Measurements from ENCODE around the gene ESYT3. TPM values are rescaled to one million over a fixed set of nuclear protein-coding genes. Genes with fewer than 3 reads are reported as not detected.
A peak's percentile ranks its signal among the peaks of the same experiment; 100 is the strongest.

The ESYT3 gene
- total and polyA plus RNA-seq, 9 of the 15 experiments (the other 6 are each of a cell fraction or from before 2014, with no cell fraction given), result not detected

DNA sequence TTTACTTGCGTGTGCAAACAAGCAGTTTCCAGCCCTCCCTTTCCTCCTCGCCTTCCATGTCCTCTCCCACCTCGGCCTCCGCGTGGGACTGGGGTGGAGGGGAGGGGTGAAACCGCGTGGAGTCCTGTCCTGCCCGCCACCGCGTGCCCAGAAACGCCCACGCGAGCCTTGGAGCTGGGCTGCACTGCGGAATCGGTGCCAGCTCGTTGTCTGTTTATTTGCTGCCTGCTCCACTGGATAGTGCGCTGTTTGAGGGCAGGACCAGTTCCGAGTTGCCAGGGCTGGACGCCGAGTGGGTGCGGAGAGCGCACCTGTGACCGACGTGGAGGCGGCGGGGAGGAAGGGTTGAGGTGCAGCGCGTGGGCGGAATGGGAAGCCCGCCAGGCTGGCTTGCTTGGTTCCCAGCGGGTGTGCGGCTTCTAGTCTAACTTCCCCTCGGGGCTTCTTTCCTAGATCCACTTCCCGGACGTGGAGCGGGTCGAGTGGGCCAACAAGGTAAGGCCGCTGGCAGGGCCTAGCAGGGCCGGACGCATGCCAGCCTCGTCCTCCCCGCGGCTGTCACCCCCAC is 17.3 kb downstream of the ESYT3 start:
- H3K9me1 ChIP-seq (ENCODE audit: control insufficient read depth, insufficient read depth, low read length), result no peaks in the 10 kb centered on the region
- WGBS (ENCODE audit: insufficient coverage, low coverage, missing lambda C conversion rate), result 20% methylated on average over 13 of the region's 43 CpGs

DNA sequence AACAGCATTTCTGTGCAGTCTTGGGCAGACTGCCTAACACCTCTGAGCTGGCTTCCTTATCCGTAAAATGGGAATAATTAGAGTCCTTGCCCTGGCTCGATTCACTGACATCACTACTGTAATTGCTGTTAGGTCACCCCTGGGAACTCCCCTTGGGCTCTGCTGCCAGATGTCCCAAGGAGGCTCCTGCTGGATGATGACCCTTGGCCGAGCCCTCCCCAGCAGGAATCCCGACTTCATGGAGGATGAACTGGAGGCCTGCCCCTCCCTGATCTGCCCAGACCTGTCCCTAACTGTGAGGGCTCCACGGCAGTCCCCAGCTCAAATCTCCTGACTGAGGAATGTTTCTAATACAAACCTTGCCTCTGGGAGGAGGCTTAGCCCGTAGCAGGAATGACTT is 18.0 kb downstream of the ESYT3 start:
- POLR2A ChIA-PET, result interaction anchor here (0.8 kb wide), 1 partner anchor 263 kb away, joined by 3 read pairs; no protein-coding TSS in a partner anchor
- CTCF ChIA-PET (ENCODE audit: low intra/inter-chr PET ratio), result no interaction called here

More for the DNA sequence above, 17.3 kb downstream of the ESYT3 start:
- H3K4me3 ChIP-seq, result no peak overlapping the region
- H2AFZ ChIP-seq (ENCODE audit: low read depth, low read length), result no peak overlapping the region
- no peak for TF ChIP-seq RFX7 (CRISPR knock-in tag; IDR thresholded peaks at IDR 0.05)
- TF ChIP-seq ZNF239 (CRISPR knock-in tag; IDR thresholded peaks at IDR 0.05), result no peak
- TF ChIP-seq EGR1 (conservative IDR thresholded peaks at IDR 0.05), result 0 out of 2 replicates have a peak, but pooled peaks have one; percentile 34
- no peak for TF ChIP-seq ZNF197 (CRISPR knock-in tag; IDR thresholded peaks at IDR 0.05; ENCODE audit: low read depth)
- no peak for TF ChIP-seq ELF4 (CRISPR knock-in tag; IDR thresholded peaks at IDR 0.05)
- TF ChIP-seq NR2C2 (CRISPR knock-in tag; IDR thresholded peaks at IDR 0.05), result no peak
- TF ChIP-seq NR2C2 (tag; IDR thresholded peaks at IDR 0.05), result no peak
- no peak for TF ChIP-seq DIDO1 (tag; IDR thresholded peaks at IDR 0.05; ENCODE audit: low read depth)
- no peak for TF ChIP-seq JUND (IDR thresholded peaks at IDR 0.05; ENCODE audit: borderline replicate concordance, low read depth, low read length)
- TF ChIP-seq JUND (tag; IDR thresholded peaks at IDR 0.05; ENCODE audit: borderline replicate concordance, low read depth, low read length), result no peak
- TF ChIP-seq CCNT2 (IDR thresholded peaks at IDR 0.05; ENCODE audit: borderline replicate concordance, extremely low read depth, insufficient read length, low read depth, low read length), result no peak
- peaks cover 0 to 6% of the 10 kb centered on the region in 2 experiments; a peak in 2 of 5 replicates for H3K4me1 ChIP-seq (replicated peaks in 1 of 2; ENCODE audit: control insufficient read depth in 2 of 2, insufficient read depth in 2 of 2, low read length in 2 of 2)
- H3K27ac ChIP-seq (ENCODE audit: extremely low read depth, low read depth, low read length), result no peak overlapping the region
- H3K27me3 ChIP-seq (ENCODE audit: control insufficient read depth in 2 of 2, insufficient read depth in 2 of 2, low read length in 2 of 2), result peaks cover 6 to 38% of the 10 kb centered on the region in 2 experiments; a peak in 3 of 5 replicates
- no peaks in the 10 kb centered on the region for H3K36me3 ChIP-seq (ENCODE audit: control insufficient read depth, insufficient read depth, low read length)
- DNase-seq (ENCODE audit: extremely low read depth in 1 of 4, low spot score in 3 of 4) (no peak), ATAC-seq (no peak), FAIRE-seq (no peak)
- ChIA-PET CTCF (ENCODE audit: low intra/inter-chr PET ratio) (no interaction called here), POLR2A (interaction anchor here (0.8 kb wide), 1 partner anchor 263 kb away, joined by 3 read pairs; no protein-coding TSS in a partner anchor)
- H3K9me3 ChIP-seq (replicated peaks; ENCODE audit: control insufficient read depth, insufficient read depth, low read depth, low read length), result no peaks in the 10 kb centered on the region
- no TSS peak for BruUV-seq (replicated peaks)
- no peak overlapping the region for H3K4me2 ChIP-seq (ENCODE audit: insufficient read depth, low read length)
- no peaks in the 10 kb centered on the region for H3K79me2 ChIP-seq (ENCODE audit: control insufficient read depth, insufficient read depth, low read length)
- intact Hi-C loops (cut with micrococcal nuclease) (no loop called here), in situ Hi-C loops (cut with MboI) (no loop called here)
- H3K9ac ChIP-seq (ENCODE audit: insufficient read depth in 1 of 2, low read depth in 2 of 2, low read length in 2 of 2), result no peak overlapping the region
- H4K20me1 ChIP-seq (replicated peaks; ENCODE audit: control insufficient read depth, insufficient read depth, low read length), result no peaks in the 10 kb centered on the region

More for the DNA sequence above, 18.0 kb downstream of the ESYT3 start:
- no peaks in the 10 kb centered on the region for H3K9me3 ChIP-seq (replicated peaks; ENCODE audit: control insufficient read depth, insufficient read depth, low read depth, low read length)
- no peaks in the 10 kb centered on the region for H3K79me2 ChIP-seq (ENCODE audit: control insufficient read depth, insufficient read depth, low read length)
- peaks cover 6 to 46% of the 10 kb centered on the region in 2 experiments; a peak in 3 of 5 replicates for H3K27me3 ChIP-seq (ENCODE audit: control insufficient read depth in 2 of 2, insufficient read depth in 2 of 2, low read length in 2 of 2)
- H3K27ac ChIP-seq (ENCODE audit: extremely low read depth, low read depth, low read length), result no peak overlapping the region
- no peaks in the 10 kb centered on the region for H3K9me1 ChIP-seq (ENCODE audit: control insufficient read depth, insufficient read depth, low read length)
- TF ChIP-seq ESRRA (IDR thresholded peaks at IDR 0.05; ENCODE audit: borderline replicate concordance, low read depth) (no peak), NR2C2 (CRISPR knock-in tag; IDR thresholded peaks at IDR 0.05) (no peak), NR2C2 (tag; IDR thresholded peaks at IDR 0.05) (no peak), FOXJ3 (CRISPR knock-in tag; IDR thresholded peaks at IDR 0.05) (no peak)
- TF ChIP-seq, protein P1, sequence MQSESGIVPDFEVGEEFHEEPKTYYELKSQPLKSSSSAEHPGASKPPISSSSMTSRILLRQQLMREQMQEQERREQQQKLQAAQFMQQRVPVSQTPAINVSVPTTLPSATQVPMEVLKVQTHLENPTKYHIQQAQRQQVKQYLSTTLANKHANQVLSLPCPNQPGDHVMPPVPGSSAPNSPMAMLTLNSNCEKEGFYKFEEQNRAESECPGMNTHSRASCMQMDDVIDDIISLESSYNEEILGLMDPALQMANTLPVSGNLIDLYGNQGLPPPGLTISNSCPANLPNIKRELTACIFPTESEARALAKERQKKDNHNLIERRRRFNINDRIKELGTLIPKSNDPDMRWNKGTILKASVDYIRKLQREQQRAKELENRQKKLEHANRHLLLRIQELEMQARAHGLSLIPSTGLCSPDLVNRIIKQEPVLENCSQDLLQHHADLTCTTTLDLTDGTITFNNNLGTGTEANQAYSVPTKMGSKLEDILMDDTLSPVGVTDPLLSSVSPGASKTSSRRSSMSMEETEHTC (IDR thresholded peaks at IDR 0.05), result no peak
- TF ChIP-seq, protein P2, sequence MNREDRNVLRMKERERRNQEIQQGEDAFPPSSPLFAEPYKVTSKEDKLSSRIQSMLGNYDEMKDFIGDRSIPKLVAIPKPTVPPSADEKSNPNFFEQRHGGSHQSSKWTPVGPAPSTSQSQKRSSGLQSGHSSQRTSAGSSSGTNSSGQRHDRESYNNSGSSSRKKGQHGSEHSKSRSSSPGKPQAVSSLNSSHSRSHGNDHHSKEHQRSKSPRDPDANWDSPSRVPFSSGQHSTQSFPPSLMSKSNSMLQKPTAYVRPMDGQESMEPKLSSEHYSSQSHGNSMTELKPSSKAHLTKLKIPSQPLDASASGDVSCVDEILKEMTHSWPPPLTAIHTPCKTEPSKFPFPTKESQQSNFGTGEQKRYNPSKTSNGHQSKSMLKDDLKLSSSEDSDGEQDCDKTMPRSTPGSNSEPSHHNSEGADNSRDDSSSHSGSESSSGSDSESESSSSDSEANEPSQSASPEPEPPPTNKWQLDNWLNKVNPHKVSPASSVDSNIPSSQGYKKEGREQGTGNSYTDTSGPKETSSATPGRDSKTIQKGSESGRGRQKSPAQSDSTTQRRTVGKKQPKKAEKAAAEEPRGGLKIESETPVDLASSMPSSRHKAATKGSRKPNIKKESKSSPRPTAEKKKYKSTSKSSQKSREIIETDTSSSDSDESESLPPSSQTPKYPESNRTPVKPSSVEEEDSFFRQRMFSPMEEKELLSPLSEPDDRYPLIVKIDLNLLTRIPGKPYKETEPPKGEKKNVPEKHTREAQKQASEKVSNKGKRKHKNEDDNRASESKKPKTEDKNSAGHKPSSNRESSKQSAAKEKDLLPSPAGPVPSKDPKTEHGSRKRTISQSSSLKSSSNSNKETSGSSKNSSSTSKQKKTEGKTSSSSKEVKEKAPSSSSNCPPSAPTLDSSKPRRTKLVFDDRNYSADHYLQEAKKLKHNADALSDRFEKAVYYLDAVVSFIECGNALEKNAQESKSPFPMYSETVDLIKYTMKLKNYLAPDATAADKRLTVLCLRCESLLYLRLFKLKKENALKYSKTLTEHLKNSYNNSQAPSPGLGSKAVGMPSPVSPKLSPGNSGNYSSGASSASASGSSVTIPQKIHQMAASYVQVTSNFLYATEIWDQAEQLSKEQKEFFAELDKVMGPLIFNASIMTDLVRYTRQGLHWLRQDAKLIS (CRISPR knock-in tag; IDR thresholded peaks at IDR 0.05), result no peak
- H3K4me3 ChIP-seq, result no peak overlapping the region
- in situ Hi-C loops (cut with MboI) (no loop called here), intact Hi-C loops (cut with micrococcal nuclease) (no loop called here)
- no peak overlapping the region for H2AFZ ChIP-seq (ENCODE audit: low read depth, low read length)
- H3K9ac ChIP-seq (ENCODE audit: insufficient read depth in 1 of 2, low read depth in 2 of 2, low read length in 2 of 2), result no peak overlapping the region
- H3K4me2 ChIP-seq (ENCODE audit: insufficient read depth, low read length), result no peak overlapping the region
- peaks cover 0 to 6% of the 10 kb centered on the region in 2 experiments; a peak in 2 of 5 replicates for H3K4me1 ChIP-seq (replicated peaks in 1 of 2; ENCODE audit: control insufficient read depth in 2 of 2, insufficient read depth in 2 of 2, low read length in 2 of 2)
- 12% methylated on average over 3 of the region's 6 CpGs for WGBS (ENCODE audit: insufficient coverage, low coverage, missing lambda C conversion rate)
- H3K36me3 ChIP-seq (ENCODE audit: control insufficient read depth, insufficient read depth, low read length), result no peaks in the 10 kb centered on the region
- no peak for FAIRE-seq
- ATAC-seq, result no peak
- DNase-seq (ENCODE audit: extremely low read depth in 1 of 4, low spot score in 3 of 4), result no peak
- H4K20me1 ChIP-seq (replicated peaks; ENCODE audit: control insufficient read depth, insufficient read depth, low read length), result no peaks in the 10 kb centered on the region
- BruUV-seq (replicated peaks), result no TSS peak

All from K562 (cell line).